Placental epithelial cell (primary cell): ENCODE measurements around the gene EMP2. TPM values are rescaled to one million over a fixed set of nuclear protein-coding genes. Genes with fewer than 3 reads are reported as not detected.

Source experiments
- small RNA-seq: library from RNA; depleted of rRNA; stranded (forward); fragments of <200 nt; gene quantifications from one replicate; pipeline ENCODE3, GENCODE V24; 2012
- total RNA-seq: library from RNA; depleted of rRNA; stranded (reverse); fragments of >200 nt; gene quantifications from 2 replicates; pipeline ENCODE4 v1.2.3, GENCODE V29; 2012

The EMP2 gene
- 67.5 and 102 TPM in 2 replicates for total RNA-seq

DNA sequence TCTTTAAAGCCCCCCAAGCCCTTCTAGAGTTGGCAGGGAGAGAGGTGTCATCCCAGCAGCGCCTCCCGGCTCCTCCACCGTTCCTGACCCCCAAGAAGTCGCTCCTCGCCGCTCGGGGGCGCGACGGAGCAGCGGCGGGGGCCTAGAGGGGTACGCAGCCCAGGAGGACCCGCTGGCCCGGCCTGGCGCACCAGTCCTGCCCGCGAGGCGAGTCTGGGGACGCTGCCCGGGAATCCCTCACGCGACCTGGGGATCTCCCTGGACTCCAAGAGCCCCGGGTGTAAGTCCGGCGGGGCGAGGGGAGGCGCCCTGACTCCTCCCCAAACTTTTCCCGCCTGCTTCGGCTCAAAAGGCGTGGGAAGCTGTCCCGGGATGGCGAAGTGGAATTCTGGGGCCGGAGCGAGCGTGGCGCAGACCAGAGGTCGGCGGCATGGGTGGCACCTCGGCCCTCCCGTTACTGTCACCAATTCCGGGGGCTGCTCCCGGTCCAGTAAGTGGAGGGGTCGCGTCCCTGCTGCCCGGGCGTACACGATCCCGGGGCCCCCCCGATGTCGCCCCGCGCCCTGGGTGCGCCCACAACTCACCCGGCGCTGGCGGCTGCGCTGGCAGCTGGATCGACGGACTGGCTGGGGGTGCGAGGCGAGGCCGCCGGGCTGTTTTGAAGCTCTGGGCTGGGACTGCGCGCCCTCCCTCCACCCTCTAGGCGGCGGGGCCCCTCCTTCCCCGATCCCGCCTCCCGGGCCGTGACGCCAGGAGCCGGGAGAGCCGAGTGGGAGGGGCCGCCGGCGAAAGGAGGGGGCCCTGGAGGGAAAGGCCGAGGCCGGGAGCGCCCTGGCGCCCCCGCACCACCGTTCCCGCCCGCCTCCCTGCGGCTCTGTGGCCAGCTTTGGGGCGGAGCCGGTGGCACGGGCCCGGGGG lies at the start of gene EMP2:
EMP2 (minus strand) TSS at position 634 of the 918 bp plus-strand sequence. CDS start 32,981 bp downstream, outside the sequence.

Small RNA genes lying within 50 kb of the gene (small RNA-seq; reads per million reads assigned to genes)
- gene RNU6-633P, result not detected

Other genes with a start within 250 kb of the EMP2 start
- 0.65 and 2.4 TPM in 2 replicates for gene ATF7IP2, start 194.5 kb downstream of the EMP2 start, total RNA-seq
- gene TEKT5, start 114.3 kb upstream of the EMP2 start, total RNA-seq, result 0.39 TPM in 1 of 2 replicates, not detected in the other
- gene NUBP1, start 163.2 kb upstream of the EMP2 start, total RNA-seq, result 16.5 and 24.7 TPM in 2 replicates
- gene TVP23A, start 238.2 kb upstream of the EMP2 start, total RNA-seq, result not detected in 2 replicates